ENCODE results near the gene THYN1.
A peak's percentile ranks its signal among the peaks of the same experiment; 100 is the strongest.

Gene THYN1

DNA sequence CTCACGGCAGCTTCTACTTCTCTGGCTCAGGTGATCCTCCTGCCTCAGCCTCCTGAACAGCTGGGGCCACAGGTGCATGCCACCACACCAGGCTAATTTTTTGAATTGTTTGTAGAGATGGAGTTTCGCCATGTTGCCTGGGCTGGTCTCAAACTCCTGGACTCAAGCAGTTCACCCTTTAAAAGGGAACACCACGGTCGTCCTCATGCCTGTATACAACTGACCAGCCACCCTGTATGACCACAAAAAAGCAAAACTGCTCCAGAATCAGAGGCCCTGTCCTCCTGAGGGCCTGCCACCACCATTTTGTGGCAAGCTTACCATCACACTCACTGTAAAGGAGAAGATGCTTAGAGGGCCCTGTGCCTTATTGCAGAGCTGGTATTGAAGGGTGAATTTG is 25.2 kb upstream of the THYN1 start:
- TF ChIP-seq, protein P1, sequence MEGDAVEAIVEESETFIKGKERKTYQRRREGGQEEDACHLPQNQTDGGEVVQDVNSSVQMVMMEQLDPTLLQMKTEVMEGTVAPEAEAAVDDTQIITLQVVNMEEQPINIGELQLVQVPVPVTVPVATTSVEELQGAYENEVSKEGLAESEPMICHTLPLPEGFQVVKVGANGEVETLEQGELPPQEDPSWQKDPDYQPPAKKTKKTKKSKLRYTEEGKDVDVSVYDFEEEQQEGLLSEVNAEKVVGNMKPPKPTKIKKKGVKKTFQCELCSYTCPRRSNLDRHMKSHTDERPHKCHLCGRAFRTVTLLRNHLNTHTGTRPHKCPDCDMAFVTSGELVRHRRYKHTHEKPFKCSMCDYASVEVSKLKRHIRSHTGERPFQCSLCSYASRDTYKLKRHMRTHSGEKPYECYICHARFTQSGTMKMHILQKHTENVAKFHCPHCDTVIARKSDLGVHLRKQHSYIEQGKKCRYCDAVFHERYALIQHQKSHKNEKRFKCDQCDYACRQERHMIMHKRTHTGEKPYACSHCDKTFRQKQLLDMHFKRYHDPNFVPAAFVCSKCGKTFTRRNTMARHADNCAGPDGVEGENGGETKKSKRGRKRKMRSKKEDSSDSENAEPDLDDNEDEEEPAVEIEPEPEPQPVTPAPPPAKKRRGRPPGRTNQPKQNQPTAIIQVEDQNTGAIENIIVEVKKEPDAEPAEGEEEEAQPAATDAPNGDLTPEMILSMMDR (IDR thresholded peaks at IDR 0.05; ENCODE audit: low read depth, low read length): no peak
- DNase-seq (ENCODE audit: extremely low read depth, low read depth): no peak

DNA sequence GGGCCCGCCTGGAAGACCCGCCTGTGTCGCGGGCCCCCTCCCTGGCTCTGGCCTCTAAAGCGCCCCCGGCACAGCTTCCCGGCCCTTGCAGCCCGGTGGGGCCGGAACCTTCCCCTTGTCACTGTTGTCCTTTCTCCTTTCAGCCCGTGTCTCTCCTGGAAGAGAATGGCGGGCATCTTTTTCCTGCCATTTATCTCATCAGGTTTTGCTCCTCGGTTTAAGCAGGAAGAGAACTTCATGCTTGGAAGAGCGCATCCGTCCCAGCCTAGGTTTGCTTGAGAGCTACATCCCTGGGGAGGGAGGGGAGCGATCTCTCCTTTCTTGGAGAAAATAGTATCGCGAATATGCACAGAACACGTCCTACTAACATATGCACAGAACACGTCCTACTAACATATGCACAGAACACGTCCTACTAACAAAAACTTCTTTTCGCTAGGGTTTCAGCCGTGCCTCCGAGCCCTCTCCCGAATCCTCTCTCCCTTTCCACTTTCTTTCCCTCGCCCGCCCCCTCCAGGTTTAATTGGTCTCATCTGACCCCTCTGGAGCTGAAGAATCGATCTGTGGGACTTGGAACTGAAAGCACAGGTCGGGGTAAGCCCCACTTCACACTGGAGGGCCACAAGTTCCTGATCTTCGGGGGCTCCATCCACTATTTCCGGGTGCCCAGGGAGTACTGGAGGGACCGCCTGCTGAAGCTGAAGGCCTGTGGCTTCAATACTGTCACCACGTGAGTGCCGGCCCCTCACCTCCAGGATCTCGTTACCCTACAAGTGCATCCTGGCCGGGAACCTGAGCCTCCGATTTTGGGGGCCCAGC is 24.2 kb upstream of the THYN1 start:
- DNase-seq (ENCODE audit: extremely low read depth, low read depth): no peak
- TF ChIP-seq, protein P1 (IDR thresholded peaks at IDR 0.05; ENCODE audit: low read depth, low read length): no peak

DNA sequence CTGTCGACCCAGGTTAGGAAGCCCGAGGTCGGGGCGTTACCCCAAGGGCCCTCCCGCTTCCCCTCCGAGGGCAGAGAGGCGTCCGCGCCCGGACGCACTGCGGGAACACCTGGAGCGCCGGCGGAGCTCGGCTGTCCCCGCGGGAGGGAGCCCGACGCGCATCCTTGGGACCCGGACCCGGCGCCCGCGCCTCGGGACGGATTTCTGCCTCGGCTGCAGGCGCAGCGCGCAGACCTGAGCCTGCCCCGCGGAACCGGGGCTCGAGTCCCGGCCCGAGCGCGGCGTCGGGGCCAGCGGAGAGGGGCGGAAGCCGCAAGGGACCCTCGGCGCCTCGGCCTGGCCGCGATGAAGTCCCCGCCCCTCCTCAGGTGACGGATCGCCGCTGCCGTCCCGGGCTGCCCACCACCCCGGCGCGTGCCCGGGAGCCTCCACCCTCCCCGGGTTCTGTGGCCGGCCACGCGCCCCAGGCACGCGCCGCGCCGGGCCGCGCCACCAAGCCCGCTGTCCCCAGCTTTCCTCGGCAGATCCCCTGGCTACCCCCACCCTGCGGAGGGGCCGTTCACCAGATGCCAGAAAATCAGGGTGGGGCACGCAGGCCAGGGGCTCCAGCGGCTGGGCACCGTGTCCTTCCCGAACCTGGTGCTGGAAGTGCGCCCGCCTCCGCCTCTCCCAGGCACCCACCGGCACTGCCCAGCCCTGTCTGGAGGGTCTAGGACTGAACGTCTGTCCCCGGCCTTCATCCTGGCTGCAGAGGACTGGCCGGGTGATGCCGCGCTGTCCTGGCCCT is 23.4 kb upstream of the THYN1 start:
- no peak for DNase-seq (ENCODE audit: extremely low read depth, low read depth)
- TF ChIP-seq, protein P1 (IDR thresholded peaks at IDR 0.05; ENCODE audit: low read depth, low read length): no peak

DNA sequence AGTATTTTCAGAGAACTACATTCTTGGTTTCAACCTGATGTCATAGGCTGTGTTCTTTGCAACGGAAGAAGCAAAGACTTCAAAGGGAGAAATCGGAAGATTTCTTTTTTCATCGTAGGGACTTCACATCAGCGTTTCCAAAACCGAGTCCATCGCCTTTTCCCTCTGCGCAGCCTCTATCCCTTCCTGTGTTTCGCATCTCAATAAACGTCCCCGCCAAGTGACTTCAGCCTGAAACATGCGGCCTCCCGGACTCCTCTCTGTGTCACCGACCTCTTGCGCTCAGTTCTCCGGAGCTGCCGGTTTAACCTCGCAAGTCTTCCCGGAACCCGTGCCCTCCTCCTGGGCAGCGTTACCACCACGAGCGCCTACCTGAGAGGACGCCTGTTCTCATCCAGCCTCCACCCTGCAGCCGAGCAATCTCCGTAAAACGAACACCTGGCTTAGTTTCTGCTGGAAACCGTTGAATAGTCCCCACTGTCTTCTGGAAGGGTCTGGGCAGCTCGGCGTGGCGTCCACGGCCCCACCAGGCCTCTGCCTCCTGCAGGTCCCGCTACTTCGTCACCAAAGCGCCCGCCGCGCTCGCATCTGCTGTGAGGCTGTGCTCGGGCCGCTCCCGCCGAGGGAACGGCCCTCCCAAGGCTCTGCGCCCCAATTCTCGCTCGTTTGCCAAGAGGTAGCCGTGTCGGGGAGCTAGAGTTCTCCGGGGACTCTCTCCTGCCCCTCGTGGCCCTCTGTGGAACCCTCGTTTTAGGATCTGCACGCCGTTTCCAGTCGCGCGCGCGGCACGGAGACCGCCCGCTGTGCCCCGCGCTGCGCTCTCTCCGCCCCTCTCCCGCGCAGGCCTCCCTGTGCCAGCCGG is 22.6 kb upstream of the THYN1 start, which contains the start of gene GLB1L3:
Gene GLB1L3 (plus strand): TSS at position 846 of the 862 bp plus-strand sequence. CDS start 362 bp downstream, outside the sequence.
- TF ChIP-seq, protein P1 (IDR thresholded peaks at IDR 0.05; ENCODE audit: low read depth, low read length): peak; percentile 28
- no peak for DNase-seq (ENCODE audit: extremely low read depth, low read depth)

DNA sequence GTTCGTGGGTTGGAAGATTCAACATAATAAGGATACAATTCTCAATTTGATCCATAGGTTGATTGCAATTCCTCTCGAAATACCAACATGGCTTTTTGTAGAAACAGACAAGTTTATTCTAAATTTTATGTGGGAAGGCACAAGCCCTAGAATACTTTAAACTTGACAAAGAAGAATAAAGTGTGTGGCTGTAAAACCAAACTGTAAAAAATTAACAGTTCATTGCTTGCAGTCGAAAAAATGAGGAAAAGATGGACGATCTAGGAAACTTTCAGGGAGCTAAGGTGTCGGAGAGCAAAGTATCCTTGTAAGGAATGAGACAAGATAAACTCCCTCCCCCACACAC is 22.0 kb upstream of the THYN1 start:
- DNase-seq (ENCODE audit: extremely low read depth, low read depth): no peak
- TF ChIP-seq, protein P1 (IDR thresholded peaks at IDR 0.05; ENCODE audit: low read depth, low read length): no peak

DNA sequence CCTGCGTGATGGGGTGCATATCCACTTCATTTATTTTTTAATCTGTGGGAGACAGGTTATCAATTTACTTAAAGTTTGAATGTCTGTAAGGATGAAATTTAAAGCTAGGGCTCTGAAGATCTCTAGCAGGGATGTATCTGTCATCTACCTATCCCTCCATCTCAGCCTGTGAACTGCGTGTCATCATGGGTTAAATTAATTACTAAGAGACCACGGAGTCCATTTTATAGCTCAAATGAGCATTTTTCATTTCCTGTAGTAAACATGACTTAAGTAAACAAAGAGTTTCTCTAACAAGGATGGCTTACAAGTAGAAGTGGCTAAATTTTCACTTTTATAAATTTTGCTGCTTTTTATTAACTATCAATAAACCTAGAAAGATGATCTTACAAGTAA is 20.2 kb upstream of the THYN1 start:
- no peak for DNase-seq (ENCODE audit: extremely low read depth, low read depth)
- TF ChIP-seq, protein P1 (IDR thresholded peaks at IDR 0.05; ENCODE audit: low read depth, low read length): no peak
